Measurements from ENCODE around the gene NR2C2.

Gene NR2C2

DNA sequence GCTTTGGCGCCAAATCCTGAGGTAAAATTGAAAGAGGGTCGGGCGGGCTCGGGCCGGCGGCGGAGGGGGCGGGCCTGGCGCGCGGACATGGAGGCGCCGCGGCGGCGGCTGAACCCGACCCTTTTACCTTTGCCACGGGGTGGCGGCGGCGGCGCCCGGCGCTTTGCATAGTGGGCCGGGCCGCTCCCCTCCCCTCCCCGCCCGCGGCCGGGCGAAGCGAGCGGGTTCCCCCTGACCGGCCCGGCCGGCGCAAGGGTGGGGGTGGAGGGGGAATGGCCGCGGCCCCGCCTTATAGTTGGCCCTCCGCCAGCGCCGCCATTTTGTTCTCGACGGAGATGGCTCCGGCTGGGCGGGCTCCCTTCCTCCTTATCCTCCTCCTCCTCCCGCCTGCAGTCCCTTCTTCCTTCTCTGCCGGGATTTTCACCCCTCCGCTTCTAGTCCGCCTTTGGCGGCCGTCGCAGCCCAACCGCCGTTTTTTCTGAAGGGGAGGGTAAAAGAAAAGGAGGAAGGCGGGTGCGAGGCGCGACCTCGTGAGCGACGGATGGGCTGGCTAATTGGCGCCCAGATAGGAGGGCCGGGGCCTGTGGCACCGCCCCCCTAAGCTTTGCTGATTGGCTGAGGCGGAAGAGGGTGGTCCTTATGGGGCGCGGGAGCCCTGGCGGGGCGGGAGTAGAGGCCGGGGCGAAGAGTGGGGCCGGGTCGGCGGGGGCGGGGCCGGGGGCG, 664 bp downstream of the NR2C2 start:
- DNase-seq, result peak; percentile 98
- in situ Hi-C loops (cut with MboI; ENCODE audit: low pct_unique_long_range_greater_than_20kb, low sequenced_read_pairs), result loop anchor here (25.0 kb wide), 1 partner anchor 464 kb away; no protein-coding TSS in a partner anchor

GRCh38 chr3:14948609-14949038, 1.2 kb downstream of the NR2C2 start:
- in situ Hi-C loops (cut with MboI; ENCODE audit: low pct_unique_long_range_greater_than_20kb, low sequenced_read_pairs), result loop anchor here (25.0 kb wide), 1 partner anchor 464 kb away; no protein-coding TSS in a partner anchor
- DNase-seq, result no peak

DNA sequence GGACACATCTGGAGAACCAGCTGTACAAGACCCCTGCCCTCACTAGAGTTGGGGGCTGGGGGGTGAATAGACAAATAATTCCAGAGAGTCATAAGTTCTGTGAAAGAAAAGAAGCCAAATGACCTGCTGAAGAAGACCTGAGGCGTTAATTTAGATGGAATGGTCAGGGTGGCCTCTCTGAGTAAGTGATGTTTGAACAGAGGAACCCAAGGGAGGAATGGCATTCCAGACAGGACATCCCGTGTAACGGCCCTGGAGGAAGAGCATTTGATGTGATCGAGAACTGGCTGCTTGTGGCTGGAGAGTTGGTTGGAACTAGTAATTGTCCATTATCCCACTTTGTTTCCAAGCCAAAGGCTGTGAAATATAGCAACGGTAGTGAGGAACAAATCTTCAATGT, 1.7 kb downstream of the NR2C2 start:
- DNase-seq, result no peak
- in situ Hi-C loops (cut with MboI; ENCODE audit: low pct_unique_long_range_greater_than_20kb, low sequenced_read_pairs), result loop anchor here (25.0 kb wide), 1 partner anchor 463 kb away; no protein-coding TSS in a partner anchor

- in situ Hi-C loops (cut with MboI; ENCODE audit: low pct_unique_long_range_greater_than_20kb, low sequenced_read_pairs), result no loop called here
- peak; percentile 23 for DNase-seq
Observed at GRCh38 chr3:14950274-14950673, 2.9 kb downstream of the NR2C2 start.

GRCh38 chr3:14957153-14957552, 9.8 kb downstream of the NR2C2 start:
- in situ Hi-C loops (cut with MboI; ENCODE audit: low pct_unique_long_range_greater_than_20kb, low sequenced_read_pairs), result no loop called here
- no peak for DNase-seq

DNA sequence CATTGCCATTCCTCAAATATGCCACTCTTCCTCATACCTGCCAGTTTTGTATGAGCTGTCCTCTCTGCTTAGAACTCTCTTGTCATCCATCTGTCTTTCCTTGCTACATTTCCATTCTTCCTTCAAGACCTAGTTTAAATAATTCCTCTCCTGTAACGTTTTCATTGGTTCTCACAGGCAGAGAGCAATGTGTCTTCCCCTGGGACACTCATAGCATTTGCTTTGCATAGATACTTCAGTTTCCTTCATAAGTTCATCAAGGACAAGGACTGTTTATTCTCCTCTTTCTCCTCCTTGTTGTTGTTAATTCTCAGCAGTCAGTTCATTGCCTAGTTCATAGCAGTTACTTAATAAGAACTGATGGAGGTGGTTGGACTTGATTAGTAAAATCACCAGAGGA, 10.5 kb downstream of the NR2C2 start:
- no peak for DNase-seq
- in situ Hi-C loops (cut with MboI; ENCODE audit: low pct_unique_long_range_greater_than_20kb, low sequenced_read_pairs), result no loop called here

- in situ Hi-C loops (cut with MboI; ENCODE audit: low pct_unique_long_range_greater_than_20kb, low sequenced_read_pairs), result no loop called here
- DNase-seq, result no peak
Observed at GRCh38 chr3:14959359-14959943, 12.1 kb downstream of the NR2C2 start.

- DNase-seq, result no peak
- in situ Hi-C loops (cut with MboI; ENCODE audit: low pct_unique_long_range_greater_than_20kb, low sequenced_read_pairs), result no loop called here
Observed at GRCh38 chr3:14962762-14963161, 15.4 kb downstream of the NR2C2 start.

GRCh38 chr3:14967285-14967684, 19.9 kb downstream of the NR2C2 start:
- no peak for DNase-seq
- in situ Hi-C loops (cut with MboI; ENCODE audit: low pct_unique_long_range_greater_than_20kb, low sequenced_read_pairs), result no loop called here

DNA sequence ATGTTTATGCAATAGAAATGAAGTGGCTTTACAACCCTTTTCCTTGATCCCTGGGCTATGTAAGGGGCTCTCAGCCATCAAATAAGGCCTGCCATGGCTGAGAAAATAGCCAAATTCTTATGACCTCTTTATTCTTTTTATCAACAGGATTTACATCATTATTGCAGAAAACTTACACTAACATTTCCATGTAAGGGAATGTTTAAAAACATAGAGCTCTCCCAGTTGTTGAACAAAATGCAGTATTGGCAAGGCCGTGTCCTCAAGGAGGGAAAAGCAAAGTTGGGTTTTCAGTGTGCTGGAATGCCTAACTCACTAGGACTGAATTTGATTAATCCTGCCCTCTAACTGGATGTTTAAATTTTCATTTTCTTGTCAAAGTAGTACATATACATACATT, 22.3 kb downstream of the NR2C2 start:
- in situ Hi-C loops (cut with MboI; ENCODE audit: low pct_unique_long_range_greater_than_20kb, low sequenced_read_pairs), result no loop called here

DNA sequence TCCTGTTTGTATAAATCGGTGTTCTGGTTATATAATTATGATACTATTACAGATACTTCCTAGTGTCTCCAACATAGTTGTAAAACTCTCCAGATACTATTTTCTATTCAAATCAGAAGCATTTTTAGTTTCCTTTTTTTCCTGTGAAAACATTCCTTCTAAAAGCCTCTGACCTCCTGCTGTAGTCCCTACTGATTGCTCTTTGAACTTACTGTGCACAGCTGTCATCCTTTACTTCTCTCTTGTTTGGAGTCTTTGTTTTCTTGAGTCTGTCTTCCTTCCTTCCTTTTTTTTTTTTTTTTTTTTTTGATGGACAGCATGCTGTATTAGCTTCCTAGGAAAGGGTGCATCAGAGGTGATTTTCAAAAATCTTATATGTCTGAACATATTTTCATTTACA, 28.9 kb downstream of the NR2C2 start:
- in situ Hi-C loops (cut with MboI; ENCODE audit: low pct_unique_long_range_greater_than_20kb, low sequenced_read_pairs), result no loop called here
- DNase-seq, result peak; percentile 24

More for the DNA sequence above, 22.3 kb downstream of the NR2C2 start:
- no peak for DNase-seq

GRCh38 chr3:14980689-14981088, 33.3 kb downstream of the NR2C2 start:
- in situ Hi-C loops (cut with MboI; ENCODE audit: low pct_unique_long_range_greater_than_20kb, low sequenced_read_pairs), result no loop called here
- DNase-seq, result peak; percentile 65

DNA sequence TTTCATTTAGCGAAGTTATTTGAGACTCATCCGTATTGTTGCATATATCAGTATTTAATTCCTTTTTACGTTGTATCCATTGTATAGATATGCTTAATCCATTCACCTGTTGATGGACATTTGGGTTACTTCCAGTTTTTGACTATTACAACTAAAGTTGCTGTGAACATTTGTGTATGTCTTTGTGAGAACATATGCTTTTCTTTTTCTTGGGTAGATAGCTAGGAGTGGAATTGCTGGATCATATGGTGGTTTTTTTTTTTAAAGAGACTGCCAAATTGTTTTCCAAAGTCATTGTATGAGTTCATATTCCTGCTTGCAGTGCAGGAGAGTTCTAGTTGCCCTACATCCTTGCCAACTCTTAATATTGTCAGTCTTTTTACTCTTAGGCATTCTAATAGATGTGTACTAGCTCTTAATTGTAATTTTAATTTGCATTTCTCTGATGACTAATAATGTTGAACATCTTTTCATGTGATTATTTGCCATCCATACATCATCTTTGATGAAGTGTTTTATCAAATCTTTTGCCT, 37.3 kb downstream of the NR2C2 start:
- in situ Hi-C loops (cut with MboI; ENCODE audit: low pct_unique_long_range_greater_than_20kb, low sequenced_read_pairs), result no loop called here
- DNase-seq, result no peak

GRCh38 chr3:14988988-14989394, 41.6 kb downstream of the NR2C2 start:
- peak; percentile 45 for DNase-seq
- in situ Hi-C loops (cut with MboI; ENCODE audit: low pct_unique_long_range_greater_than_20kb, low sequenced_read_pairs), result no loop called here

- in situ Hi-C loops (cut with MboI; ENCODE audit: low pct_unique_long_range_greater_than_20kb, low sequenced_read_pairs), result no loop called here
- DNase-seq, result no peak
Observed at GRCh38 chr3:14989943-14990779, 42.8 kb downstream of the NR2C2 start.

DNA sequence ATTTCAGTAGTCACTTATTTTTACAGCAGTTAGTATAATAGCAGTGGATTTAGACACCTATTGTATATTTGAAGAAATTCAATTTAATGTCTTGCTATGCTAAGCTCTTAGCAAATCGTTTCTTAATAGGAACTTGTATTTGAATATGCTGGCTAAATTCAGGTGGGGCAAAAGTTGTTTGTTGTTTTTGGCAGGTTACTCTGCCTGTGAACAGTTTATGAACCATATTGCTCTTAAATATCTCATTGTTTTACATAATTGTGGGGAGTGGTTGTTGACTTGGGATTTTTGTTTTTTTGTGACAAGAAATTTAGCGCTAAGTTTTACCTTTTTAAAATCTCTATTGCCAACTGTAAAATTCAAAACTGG, 43.4 kb downstream of the NR2C2 start:
- DNase-seq, result no peak
- in situ Hi-C loops (cut with MboI; ENCODE audit: low pct_unique_long_range_greater_than_20kb, low sequenced_read_pairs), result no loop called here

GRCh38 chr3:14991151-14991742, 43.9 kb downstream of the NR2C2 start:
- in situ Hi-C loops (cut with MboI; ENCODE audit: low pct_unique_long_range_greater_than_20kb, low sequenced_read_pairs), result no loop called here
- DNase-seq, result no peak

- in situ Hi-C loops (cut with MboI; ENCODE audit: low pct_unique_long_range_greater_than_20kb, low sequenced_read_pairs), result no loop called here
Observed at GRCh38 chr3:14991818-14992612, 44.6 kb downstream of the NR2C2 start.

GRCh38 chr3:14997941-14998340, 50.6 kb downstream of the NR2C2 start:
- in situ Hi-C loops (cut with MboI; ENCODE audit: low pct_unique_long_range_greater_than_20kb, low sequenced_read_pairs), result no loop called here

More at GRCh38 chr3:14991818-14992612, 44.6 kb downstream of the NR2C2 start:
- no peak for DNase-seq

More at GRCh38 chr3:14997941-14998340, 50.6 kb downstream of the NR2C2 start:
- DNase-seq, result no peak
